PC-9 (cell line): Measurements from ENCODE around the gene SOX15. TPM values are rescaled to one million over a fixed set of nuclear protein-coding genes. Genes with fewer than 3 reads are reported as not detected.
A peak's percentile ranks its signal among the peaks of the same experiment; 100 is the strongest.

Experiments
- BruUV-seq: library from RNA; stranded (reverse); fragments of 400-500 nt; replicated peaks from 2 replicates; lab custom pipeline; 2021; lab: Mats Ljungman, UMichigan
- CTCF ChIA-PET: fragments of 300-600 bp; sonication (Branson Sonifier 250); formaldehyde crosslinking; loops from one replicate; lab custom pipeline; 2022; ENCODE audit warnings: antibody characterized with exemption; lab: Charles Lee
- POLR2A ChIA-PET: fragments of 300-600 bp; sonication (Branson Sonifier 250); formaldehyde crosslinking; loops from one replicate; lab custom pipeline; 2022; ENCODE audit warnings: antibody characterized with exemption; ENCODE audit not compliant: unreplicated experiment; lab: Charles Lee
- DNase-seq, 2 experiments: peaks; one replicate each; pipeline versions ENCODE4 v3.0.0 to v3.0.0-alpha.2; 2015 to 2022; ENCODE audit warnings: mixed read lengths in 1 of 2
- H2AFZ ChIP-seq: fragments of 200-600 bp; sonication (generic); 2 replicates; pipeline ENCODE4 v1.8.1; 2017; ENCODE audit warnings: antibody characterized with exemption
- H3F3A ChIP-seq: fragments of 200-600 bp; sonication (generic); 2 replicates; pipeline ENCODE4 v1.8.1; 2017; ENCODE audit warnings: antibody characterized with exemption, mild to moderate bottlenecking, low read depth; ENCODE audit not compliant: insufficient read depth
- H3K27ac ChIP-seq: fragments of 200-600 bp; sonication (generic); 2 replicates; pipeline ENCODE4 v1.6.1; 2016; ENCODE audit warnings: mixed run types
- H3K27me3 ChIP-seq: fragments of 200-600 bp; sonication (generic); 2 replicates; pipeline ENCODE4 v1.6.1; 2016; ENCODE audit warnings: low read depth, mixed run types; ENCODE audit not compliant: insufficient read depth
- H3K36me3 ChIP-seq: fragments of 200-600 bp; sonication (generic); 2 replicates; pipeline ENCODE4 v1.6.1; 2016; ENCODE audit warnings: low read depth, mixed run types
- H3K4me1 ChIP-seq: fragments of 200-600 bp; sonication (generic); replicated peaks from 2 replicates; pipeline ENCODE4 v1.6.1; 2016; ENCODE audit warnings: mixed run types; ENCODE audit not compliant: insufficient read depth
- H3K4me2 ChIP-seq: fragments of 200-600 bp; sonication (generic); 2 replicates; pipeline ENCODE4 v1.6.1; 2017; ENCODE audit warnings: mixed run types
- H3K4me3 ChIP-seq: fragments of 200-600 bp; sonication (generic); 2 replicates; pipeline ENCODE4 v1.6.1; 2016; ENCODE audit warnings: mixed run types
- H3K79me2 ChIP-seq: fragments of 200-600 bp; sonication (generic); 2 replicates; pipeline ENCODE4 v1.6.1; 2017; ENCODE audit warnings: low read depth, mixed run types
- H3K9me2 ChIP-seq: fragments of 200-600 bp; sonication (generic); 2 replicates; pipeline ENCODE4 v1.8.1; 2017; ENCODE audit warnings: mild to moderate bottlenecking; ENCODE audit not compliant: insufficient read depth
- H3K9me3 ChIP-seq: fragments of 200-600 bp; sonication (generic); 2 replicates; pipeline ENCODE4 v1.8.1; 2016; ENCODE audit warnings: low read depth; ENCODE audit not compliant: insufficient read depth
- H4K20me1 ChIP-seq: fragments of 200-600 bp; sonication (generic); 2 replicates; pipeline ENCODE4 v1.8.1; 2017; ENCODE audit not compliant: insufficient read depth
- EZH2 ChIP-seq: fragments of 200-600 bp; sonication (generic); IDR thresholded peaks from 2 replicates; pipeline ENCODE4 v1.8.0; 2017; ENCODE audit warnings: antibody characterized with exemption, low read depth
- intact Hi-C: fragments of 100-400 bp; cut with micrococcal nuclease; formaldehyde crosslinking; loops from one replicate; pipeline ENCODE4 v1.10.0; 2022; ENCODE audit not compliant: unreplicated experiment
- total RNA-seq: library from RNA; stranded (reverse); gene quantifications from 2 replicates; pipeline ENCODE4 v1.2.3, GENCODE V29; 2021
- TF ChIP-seq, protein P1 (sequence below): fragments of 200-600 bp; sonication (generic); conservative IDR thresholded peaks from 2 replicates; pipeline ENCODE4 v1.6.1; 2017; ENCODE audit warnings: mixed run types, antibody characterized with exemption, mild to moderate bottlenecking, moderate library complexity

The SOX15 gene
- total RNA-seq, 1 experiment from 2014 or later: 124 TPM

DNA sequence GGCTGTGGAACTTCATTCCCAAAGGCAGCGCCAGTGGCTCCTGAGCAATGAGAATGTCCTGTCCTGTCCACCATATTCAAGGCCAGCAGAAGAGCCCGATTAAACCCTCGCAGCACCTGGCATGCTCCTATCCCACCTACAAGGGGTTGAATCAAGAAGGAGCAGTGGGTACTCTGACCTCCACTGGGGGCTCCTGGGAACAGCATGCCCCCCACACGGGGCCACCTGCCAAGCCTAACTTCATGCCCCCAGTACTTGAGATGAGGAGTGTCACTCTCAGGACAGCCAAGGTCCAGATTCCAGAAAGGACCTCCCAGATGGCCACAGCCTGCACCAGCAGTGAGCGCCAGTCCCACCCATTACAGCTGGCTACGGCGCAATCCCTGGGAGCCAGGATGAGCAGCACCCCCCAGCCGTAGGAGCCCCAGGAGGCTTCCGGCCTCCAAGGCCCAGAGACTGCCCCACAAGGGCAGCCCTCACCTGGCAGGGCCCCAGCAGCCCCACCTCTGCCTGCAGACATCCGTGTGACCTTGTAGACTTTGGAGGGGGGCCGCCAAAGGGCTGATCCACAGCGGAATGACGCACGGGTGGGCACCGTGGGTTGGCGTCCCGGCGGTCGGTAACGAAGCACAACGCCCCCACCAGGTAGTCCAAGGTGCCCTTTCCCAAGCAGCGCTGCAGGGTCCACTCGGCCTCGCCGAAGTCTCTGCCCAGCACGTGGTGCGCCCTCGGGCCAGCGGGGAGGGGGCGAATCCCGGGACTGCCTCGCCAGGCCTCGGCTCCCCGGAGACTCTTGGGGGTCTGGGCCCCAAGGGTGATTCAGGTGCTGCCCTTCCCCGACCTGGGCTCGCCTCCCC lies 7.3 kb downstream of the SOX15 start:
- TF ChIP-seq EZH2: no peak
- TF ChIP-seq, protein P1, sequence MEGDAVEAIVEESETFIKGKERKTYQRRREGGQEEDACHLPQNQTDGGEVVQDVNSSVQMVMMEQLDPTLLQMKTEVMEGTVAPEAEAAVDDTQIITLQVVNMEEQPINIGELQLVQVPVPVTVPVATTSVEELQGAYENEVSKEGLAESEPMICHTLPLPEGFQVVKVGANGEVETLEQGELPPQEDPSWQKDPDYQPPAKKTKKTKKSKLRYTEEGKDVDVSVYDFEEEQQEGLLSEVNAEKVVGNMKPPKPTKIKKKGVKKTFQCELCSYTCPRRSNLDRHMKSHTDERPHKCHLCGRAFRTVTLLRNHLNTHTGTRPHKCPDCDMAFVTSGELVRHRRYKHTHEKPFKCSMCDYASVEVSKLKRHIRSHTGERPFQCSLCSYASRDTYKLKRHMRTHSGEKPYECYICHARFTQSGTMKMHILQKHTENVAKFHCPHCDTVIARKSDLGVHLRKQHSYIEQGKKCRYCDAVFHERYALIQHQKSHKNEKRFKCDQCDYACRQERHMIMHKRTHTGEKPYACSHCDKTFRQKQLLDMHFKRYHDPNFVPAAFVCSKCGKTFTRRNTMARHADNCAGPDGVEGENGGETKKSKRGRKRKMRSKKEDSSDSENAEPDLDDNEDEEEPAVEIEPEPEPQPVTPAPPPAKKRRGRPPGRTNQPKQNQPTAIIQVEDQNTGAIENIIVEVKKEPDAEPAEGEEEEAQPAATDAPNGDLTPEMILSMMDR: no peak
- H3K79me2 ChIP-seq: peaks cover 35% of the 10 kb centered on the region
- H3K4me1 ChIP-seq: peaks cover 43% of the 10 kb centered on the region
- H3K4me3 ChIP-seq: peak overlapping the region; percentile 65; the same call in 1 of the 2 replicates
- H4K20me1 ChIP-seq: peaks cover 14% of the 10 kb centered on the region
- H3K9me3 ChIP-seq: no peaks in the 10 kb centered on the region
- intact Hi-C loops: loop anchor here (10.0 kb wide), 3 partner anchors 272 to 538 kb away; partner anchors contain the start of genes CHD3, CYB5D1, NAA38 and SLC16A11
- POLR2A ChIA-PET: interaction anchor here (0.6 to 1.4 kb wide), 5 partner anchors 105 to 454 kb away, joined by 3 to 14 read pairs (median 7); partner anchors contain the start of gene TP53
- peak overlapping the region; percentile 88 for H3K4me2 ChIP-seq
- CTCF ChIA-PET: interaction anchor here (0.9 kb wide), 1 partner anchor 105 kb away, joined by 3 read pairs; the partner anchor contains the start of genes TP53 and WRAP53
- no peaks in the 10 kb centered on the region for H3K27me3 ChIP-seq
- BruUV-seq: no TSS peak
- peaks cover 32% of the 10 kb centered on the region for H3F3A ChIP-seq
- H3K36me3 ChIP-seq: peaks cover 4% of the 10 kb centered on the region; the same call in 1 of the 2 replicates
- 0 out of 2 replicates have a peak overlapping the region, but pooled peaks have one; percentile 87 for H3K27ac ChIP-seq
- no peaks in the 10 kb centered on the region for H3K9me2 ChIP-seq
- no peak overlapping the region for H2AFZ ChIP-seq
- DNase-seq: no peak

DNA sequence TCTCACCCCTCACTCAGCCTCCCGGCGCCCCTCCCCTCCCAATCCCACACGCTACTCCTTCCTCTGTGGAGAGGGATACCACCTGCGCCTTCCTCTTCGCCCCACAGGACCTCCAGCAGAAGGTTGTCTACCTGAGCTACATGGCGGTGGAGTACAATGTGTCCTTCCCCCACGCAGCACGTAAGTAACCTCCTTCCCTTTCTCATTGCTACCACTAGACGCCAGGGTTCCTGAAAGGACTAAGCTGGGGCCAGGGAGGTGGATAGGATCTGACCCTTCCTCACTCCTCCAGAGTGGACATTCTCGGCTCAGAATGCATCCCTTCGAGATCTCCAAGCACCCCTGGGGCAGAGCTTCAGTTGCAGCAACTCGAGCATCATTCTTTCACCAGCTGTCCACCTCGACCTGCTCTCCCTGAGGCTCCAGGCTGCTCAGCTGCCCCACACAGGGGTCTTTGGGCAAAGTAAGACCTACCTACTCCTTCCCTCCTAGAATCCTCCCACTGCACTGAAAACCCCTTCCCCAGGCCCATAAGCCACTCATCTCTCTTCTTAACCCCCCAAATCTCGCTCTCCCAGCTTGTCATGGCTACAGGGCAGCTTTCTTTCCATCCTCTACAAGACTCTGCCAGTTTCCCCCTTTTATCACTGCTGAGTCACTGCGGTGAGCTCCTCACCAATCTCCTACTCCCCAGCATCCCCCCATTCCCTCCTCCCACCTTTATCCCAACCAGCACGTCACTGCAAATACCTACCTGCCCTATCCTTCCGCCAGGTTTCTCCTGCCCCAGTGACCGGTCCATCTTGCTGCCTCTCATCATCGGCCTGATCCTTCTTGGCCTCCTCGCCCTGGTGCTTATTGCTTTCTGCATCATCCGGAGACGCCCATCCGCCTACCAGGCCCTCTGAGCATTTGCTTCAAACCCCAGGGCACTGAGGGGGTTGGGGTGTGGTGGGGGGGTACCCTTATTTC lies 9.0 kb downstream of the SOX15 start:
- TF ChIP-seq, protein P1: no peak
- Histone ChIP-seq H3K27ac (no peak overlapping the region; the same call in 1 of the 2 replicates), H3K9me2 (no peaks in the 10 kb centered on the region), H3K79me2 (peaks cover 37% of the 10 kb centered on the region), H3F3A (peaks cover 40% of the 10 kb centered on the region), H2AFZ (no peak overlapping the region), H3K4me3 (no peak overlapping the region), H3K4me1 (peaks cover 44% of the 10 kb centered on the region), H4K20me1 (peaks cover 31% of the 10 kb centered on the region), H3K9me3 (no peaks in the 10 kb centered on the region), H3K4me2 (no peak overlapping the region), H3K36me3 (peaks cover 15% of the 10 kb centered on the region), H3K27me3 (no peaks in the 10 kb centered on the region)
- intact Hi-C loops: loop anchor here (10.0 kb wide), 3 partner anchors 274 to 536 kb away; partner anchors contain the start of genes CHD3, CYB5D1, NAA38 and SLC16A11
- POLR2A ChIA-PET: interaction anchor here (0.6 to 0.7 kb wide), 3 partner anchors 46 to 1808 kb away, joined by 3 to 6 read pairs (median 4); no protein-coding TSS in a partner anchor
- no TSS peak for BruUV-seq
- no peak for DNase-seq
- CTCF ChIA-PET: no interaction called here
